Testis (tissue), 3 donors: ENCODE measurements around the gene CATSPER1. TPM values are rescaled to one million over a fixed set of nuclear protein-coding genes. Genes with fewer than 3 reads are reported as not detected.

Experiments
- DNase-seq: peaks from one replicate; pipeline ENCODE4 v3.0.0-alpha.2; 2019
- H3K27ac ChIP-seq, 2 donors: fragments of 200-600 bp; sonication (generic); one replicate each; pipeline ENCODE4 v1.5.1; 2019
- H3K27me3 ChIP-seq: fragments of 200-600 bp; sonication (generic); one replicate; pipeline ENCODE4 v1.5.1; 2019
- H3K36me3 ChIP-seq: fragments of 200-600 bp; sonication (generic); one replicate; pipeline ENCODE4 v1.5.1; 2017; ENCODE audit warnings: low read depth; ENCODE audit errors: missing control alignments
- H3K4me1 ChIP-seq: fragments of 200-600 bp; sonication (generic); one replicate; pipeline ENCODE4 v1.5.1; 2019
- H3K4me3 ChIP-seq, 2 donors: fragments of 200-600 bp; sonication (generic); one replicate each; pipeline ENCODE4 v1.5.1; 2017 to 2019
- H3K9me3 ChIP-seq: fragments of 200-600 bp; sonication (generic); one replicate; pipeline ENCODE4 v1.5.1; 2017
- POLR2A ChIP-seq: fragments of 450-650 bp; IDR thresholded peaks from one replicate; pipeline ENCODE4 v1.6.1; 2017; ENCODE audit warnings: antibody characterized with exemption, mild to moderate bottlenecking, moderate library complexity
- WGBS, 2 donors: methylation state at CpG; one replicate each; pipeline ENCODE4 v1.1.5; 2018; 5-methylcytosine and 5-hydroxymethylcytosine counted together
- intact Hi-C: fragments of 100-400 bp; cut with DNase I; formaldehyde crosslinking; loops from one replicate; pipeline ENCODE4 v1.15.1; 2023; ENCODE audit warnings: low total_unique reads
- polyA plus RNA-seq: library from polyadenylated mRNA; stranded (reverse); fragments of 350-450 nt; fragmentation: Illumina TruSeq; extraction: RNeasy Lipid Tissue Mini Kit (QIAGEN cat#74804); gene quantifications from one replicate; pipeline ENCODE4 v1.2.3, GENCODE V29; 2014; ENCODE audit warnings: low read depth, low replicate concordance; ENCODE audit not compliant: insufficient read depth
- total RNA-seq, 2 donors: library from RNA; depleted of rRNA; stranded (reverse); fragments of >200 nt; gene quantifications; one replicate each; pipeline ENCODE4 v1.2.3, GENCODE V29; 2016
- TF ChIP-seq, protein P1 (sequence below), 3 experiments: fragments of 450-650 bp in 2 of 3; fragments of 200-600 bp in 1 of 3; sonication (generic) in 1 of 3; IDR thresholded peaks; one replicate each; pipeline ENCODE4 v1.5.1; 2016 to 2019; ENCODE audit warnings: antibody characterized with exemption in 3 of 3, mild to moderate bottlenecking in 2 of 3, moderate library complexity in 1 of 3

CATSPER1 gene
- total and polyA plus RNA-seq, 3 donors from 2014 or later, result 8.9 to 33.7 (median 12.5) TPM

DNA sequence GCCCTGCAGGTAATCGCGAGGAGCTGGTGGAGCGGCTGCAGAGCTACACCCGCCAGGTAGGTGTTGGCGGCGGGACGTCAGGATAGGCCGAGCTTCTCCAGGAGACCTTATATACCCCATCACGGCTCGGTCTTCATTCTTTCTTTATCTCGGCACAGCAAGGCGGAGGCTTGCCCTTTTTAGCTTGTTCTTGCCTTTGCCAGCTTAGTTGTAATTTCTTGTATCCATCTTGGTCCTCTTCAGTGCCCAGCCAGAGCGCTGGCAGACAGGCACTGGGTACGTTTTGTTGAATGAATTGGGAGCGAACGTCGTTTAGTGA, 26.3 kb upstream of the CATSPER1 start:
- WGBS, 2 donors, result 0 to 1% methylated on average over 17 of the region's 17 CpGs
- Histone ChIP-seq H3K27ac (peak overlapping the region; percentile 80 to 85), H3K36me3 (no peaks in the 10 kb centered on the region), H3K27me3 (no peaks in the 10 kb centered on the region), H3K9me3 (no peaks in the 10 kb centered on the region), H3K4me1 (peaks cover 37% of the 10 kb centered on the region), H3K4me3 (peak overlapping the region; percentile 79 to 96)
- no peak for DNase-seq
- TF ChIP-seq POLR2A, result no peak
- intact Hi-C loops, result no loop called here

- Histone ChIP-seq H3K27me3 (no peaks in the 10 kb centered on the region), H3K36me3 (no peaks in the 10 kb centered on the region), H3K9me3 (no peaks in the 10 kb centered on the region), H3K4me1 (peaks cover 37% of the 10 kb centered on the region), H3K4me3 (peak within 1 kb of the TSS; percentile 79 to 96), H3K27ac (peak within 1 kb of the TSS; percentile 80 to 85)
- 0 to 1% methylated on average over 25 to 62 of the region's 84 CpGs for WGBS, 2 donors
- peak; percentile 41 for TF ChIP-seq POLR2A
- TF ChIP-seq, protein P1, sequence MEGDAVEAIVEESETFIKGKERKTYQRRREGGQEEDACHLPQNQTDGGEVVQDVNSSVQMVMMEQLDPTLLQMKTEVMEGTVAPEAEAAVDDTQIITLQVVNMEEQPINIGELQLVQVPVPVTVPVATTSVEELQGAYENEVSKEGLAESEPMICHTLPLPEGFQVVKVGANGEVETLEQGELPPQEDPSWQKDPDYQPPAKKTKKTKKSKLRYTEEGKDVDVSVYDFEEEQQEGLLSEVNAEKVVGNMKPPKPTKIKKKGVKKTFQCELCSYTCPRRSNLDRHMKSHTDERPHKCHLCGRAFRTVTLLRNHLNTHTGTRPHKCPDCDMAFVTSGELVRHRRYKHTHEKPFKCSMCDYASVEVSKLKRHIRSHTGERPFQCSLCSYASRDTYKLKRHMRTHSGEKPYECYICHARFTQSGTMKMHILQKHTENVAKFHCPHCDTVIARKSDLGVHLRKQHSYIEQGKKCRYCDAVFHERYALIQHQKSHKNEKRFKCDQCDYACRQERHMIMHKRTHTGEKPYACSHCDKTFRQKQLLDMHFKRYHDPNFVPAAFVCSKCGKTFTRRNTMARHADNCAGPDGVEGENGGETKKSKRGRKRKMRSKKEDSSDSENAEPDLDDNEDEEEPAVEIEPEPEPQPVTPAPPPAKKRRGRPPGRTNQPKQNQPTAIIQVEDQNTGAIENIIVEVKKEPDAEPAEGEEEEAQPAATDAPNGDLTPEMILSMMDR (IDR thresholded peaks at IDR 0.05), result no peak
- peak; percentile 99 for DNase-seq
- intact Hi-C loops, result no loop called here
These were observed 25.7 kb upstream of the CATSPER1 start, which contains the start of gene SF3B2 for GRCh38 chr11:66051766-66052663. TSS of gene SF3B2 (plus strand) at chr11:66052364. CDS start at chr11:66052385, 21 bp downstream.

DNA sequence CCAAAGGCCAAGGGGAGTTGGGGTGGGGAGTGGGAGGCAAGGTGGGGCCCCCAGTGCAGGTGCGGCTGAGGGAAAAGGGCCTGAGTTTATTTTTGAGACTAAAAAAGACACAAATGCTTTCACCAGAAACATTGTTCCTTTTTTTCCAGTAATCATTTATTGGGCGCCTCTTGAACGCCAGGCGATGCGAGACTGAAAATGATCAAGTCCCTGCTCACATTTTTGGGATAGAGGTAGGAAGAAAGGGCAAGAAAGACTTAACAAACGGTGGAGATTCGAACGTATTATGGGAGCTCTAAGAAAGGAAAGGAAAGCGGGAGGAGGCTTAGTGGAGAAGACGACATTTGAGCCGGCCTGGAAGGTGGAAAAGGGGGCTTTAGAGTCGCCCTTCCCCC, 25.1 kb upstream of the CATSPER1 start:
- intact Hi-C loops, result no loop called here
- Histone ChIP-seq H3K9me3 (no peaks in the 10 kb centered on the region), H3K4me1 (peaks cover 37% of the 10 kb centered on the region), H3K4me3 (peak overlapping the region; percentile 79 to 96), H3K36me3 (no peaks in the 10 kb centered on the region), H3K27ac (peak overlapping the region; percentile 80 to 85), H3K27me3 (no peaks in the 10 kb centered on the region)
- DNase-seq, result no peak
- 11 to 15% methylated on average over 12 of the region's 12 CpGs for WGBS, 2 donors
- TF ChIP-seq, protein P1 (IDR thresholded peaks at IDR 0.05), result no peak
- no peak for TF ChIP-seq POLR2A

DNA sequence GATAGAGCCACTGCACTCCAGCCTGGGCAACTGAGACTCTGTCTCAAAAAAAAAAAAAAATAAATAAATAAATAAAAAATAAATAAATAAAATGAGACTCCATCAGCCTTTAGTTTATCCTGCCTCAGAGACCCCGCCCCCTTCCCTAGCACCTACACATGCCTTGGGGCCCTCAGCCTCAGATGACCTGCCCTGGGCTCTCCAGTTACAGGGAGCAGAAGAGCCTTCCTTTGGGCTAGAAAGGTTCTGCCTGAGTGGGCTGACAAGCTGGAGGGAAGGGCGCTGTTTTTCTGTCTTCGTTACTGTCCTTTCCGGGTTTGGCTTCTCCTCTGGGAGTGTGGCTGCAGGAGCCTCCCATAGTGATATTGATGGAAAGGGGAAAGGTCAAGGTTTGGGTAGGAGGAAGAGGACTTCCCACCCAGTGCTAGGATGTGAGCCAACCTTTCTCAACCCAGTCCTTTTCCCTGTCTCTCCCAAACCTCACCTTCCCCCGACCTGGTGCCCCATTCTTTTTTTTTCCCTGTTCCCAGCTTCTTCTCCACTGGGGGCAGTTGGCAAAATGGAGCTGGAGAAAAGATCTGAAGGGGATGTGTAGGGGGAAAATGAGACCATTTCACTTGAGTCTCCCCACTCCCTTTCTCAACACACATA, 24.4 kb upstream of the CATSPER1 start:
- peaks cover 37% of the 10 kb centered on the region for H3K4me1 ChIP-seq
- WGBS, 2 donors, result 48 to 49% methylated on average over 5 of the region's 5 CpGs
- H3K4me3 ChIP-seq, result no peak overlapping the region
- no peak for DNase-seq
- no peaks in the 10 kb centered on the region for H3K27me3 ChIP-seq
- no peaks in the 10 kb centered on the region for H3K36me3 ChIP-seq
- intact Hi-C loops, result no loop called here
- no peaks in the 10 kb centered on the region for H3K9me3 ChIP-seq
- peak overlapping the region in 1 of 2 donors; percentile 85 for H3K27ac ChIP-seq
- no peak for TF ChIP-seq POLR2A
- TF ChIP-seq, protein P1 (IDR thresholded peaks at IDR 0.05), result no peak

- no peak within 1 kb of the TSS for H3K27ac ChIP-seq
- TF ChIP-seq POLR2A, result no peak
- TF ChIP-seq, protein P1 (IDR thresholded peaks at IDR 0.05), result no peak
- H3K4me3 ChIP-seq, result no peak within 1 kb of the TSS
- intact Hi-C loops, result no loop called here
- no peaks in the 10 kb centered on the region for H3K9me3 ChIP-seq
- WGBS, 2 donors, result 9 to 27% methylated on average over 5 to 37 of the region's 39 CpGs
- H3K4me1 ChIP-seq, result peaks cover 24% of the 10 kb centered on the region
- H3K36me3 ChIP-seq, result no peaks in the 10 kb centered on the region
- H3K27me3 ChIP-seq, result no peaks in the 10 kb centered on the region
- DNase-seq, result no peak
These were observed 22.5 kb upstream of the CATSPER1 start, which contains the start of gene GAL3ST3 for GRCh38 chr11:66048547-66049323. TSS of gene GAL3ST3 (minus strand) at chr11:66049161. CDS start at chr11:66045415, 3,746 bp downstream.
